Body of pancreas (tissue), 4 donors: ENCODE data around the gene LLCFC1.

Experiments used
- CTCF ChIP-seq, 7 experiments: fragments of 450-650 bp in 4 of 7; fragments of 200-600 bp in 3 of 7; sonication (generic) in 3 of 7; IDR thresholded peaks; one replicate each; pipeline ENCODE4 v1.5.1; 2016 to 2019; ENCODE audit warnings: antibody characterized with exemption in 7 of 7
- POLR2A ChIP-seq, 3 donors: fragments of 450-650 bp; IDR thresholded peaks; one replicate each; pipeline ENCODE4 v1.6.1; 2016; ENCODE audit warnings: antibody characterized with exemption in 3 of 3, mild to moderate bottlenecking in 2 of 3

- no peak for TF ChIP-seq CTCF (IDR thresholded peaks at IDR 0.05)
- no peak for TF ChIP-seq POLR2A (IDR thresholded peaks at IDR 0.05)
These were observed 15.9 kb upstream of the LLCFC1 start for GRCh38 chr7:142923391-142923790.
